H1 (cell line): ENCODE data around the gene MATK. TPM values are rescaled to one million over a fixed set of nuclear protein-coding genes. Genes with fewer than 3 reads are reported as not detected.

Experiments
- CTCF ChIA-PET: fragments of 300-600 bp; sonication (Branson Sonifier 250); formaldehyde crosslinking; loops from one replicate; lab custom pipeline; 2021; ENCODE audit not compliant: partially characterized antibody; lab: Charles Lee
- POLR2A ChIA-PET: fragments of 300-600 bp; sonication (Branson Sonifier 250); formaldehyde crosslinking; loops from one replicate; lab custom pipeline; 2021; ENCODE audit warnings: inconsistent platforms; ENCODE audit not compliant: partially characterized antibody; lab: Charles Lee
- DNase-seq, 2 experiments: peaks; one replicate each; pipeline versions ENCODE4 v3.0.0 to v3.0.0-alpha.2; 2010 to 2022; ENCODE audit warnings: low spot score in 2 of 2, low read depth in 1 of 2, mixed read lengths in 1 of 2
- FAIRE-seq: peaks from 2 replicates; lab custom pipeline; 2011; peaks lifted over from hg19 to GRCh38; lab: Jason Lieb, UNC
- H2AFZ ChIP-seq: 2 replicates; pipeline ENCODE4 v1.8.1; 2012; ENCODE audit warnings: low read length, inconsistent platforms
- H2AK5ac ChIP-seq: 2 replicates; pipeline ENCODE4 v1.6.1; 2013; ENCODE audit warnings: low read depth, low read length
- H2BK120ac ChIP-seq: replicated peaks from 2 replicates; pipeline ENCODE3; 2013; ENCODE audit warnings: low read depth, low read length, inconsistent platforms
- H2BK12ac ChIP-seq: 2 replicates; pipeline ENCODE4 v1.6.1; 2013; ENCODE audit warnings: low read depth, low read length
- H2BK15ac ChIP-seq: 2 replicates; pipeline ENCODE4 v1.6.1; 2013; ENCODE audit warnings: low read length
- H2BK20ac ChIP-seq: 2 replicates; pipeline ENCODE4 v1.6.1; 2013; ENCODE audit warnings: low read length
- H2BK5ac ChIP-seq: 2 replicates; pipeline ENCODE4 v1.6.1; 2013; ENCODE audit warnings: low read depth, low read length
- H3K14ac ChIP-seq: 2 replicates; pipeline ENCODE4 v1.6.1; 2013; ENCODE audit warnings: inconsistent platforms; ENCODE audit not compliant: insufficient read length
- H3K18ac ChIP-seq: 2 replicates; pipeline ENCODE4 v1.6.1; 2013; ENCODE audit warnings: low read length; ENCODE audit errors: extremely low read depth
- H3K23ac ChIP-seq: 2 replicates; pipeline ENCODE4 v1.6.1; 2013; ENCODE audit warnings: inconsistent platforms; ENCODE audit not compliant: insufficient read length
- H3K23me2 ChIP-seq: 2 replicates; pipeline ENCODE4 v1.6.1; 2013; ENCODE audit warnings: low read depth, low read length
- H3K27ac ChIP-seq: 2 replicates; pipeline ENCODE4 v1.6.1; 2011; ENCODE audit warnings: low read depth, low read length, inconsistent platforms
- H3K27me3 ChIP-seq, 4 experiments: replicated peaks in 1 of 4; 1 replicate in 1 of 4; 2 replicates in 3 of 4; pipeline versions ENCODE4 v1.6.1 to v1.8.1; 2011 to 2013; ENCODE audit warnings: low read length in 3 of 4, mild to moderate bottlenecking in 3 of 4, inconsistent platforms in 2 of 4, mixed read lengths in 2 of 4, moderate library complexity in 1 of 4; ENCODE audit not compliant: control insufficient read depth in 3 of 4, insufficient read depth in 3 of 4; ENCODE audit errors: extremely low read depth in 1 of 4
- H3K36me3 ChIP-seq, 4 experiments: 2 replicates each; pipeline versions ENCODE4 v1.6.1 to v1.8.1; 2011 to 2013; ENCODE audit warnings: mild to moderate bottlenecking in 4 of 4, low read length in 3 of 4, moderate library complexity in 2 of 4, control low read depth in 1 of 4, inconsistent platforms in 1 of 4; ENCODE audit not compliant: insufficient read depth in 4 of 4, control insufficient read depth in 2 of 4
- H3K4ac ChIP-seq: replicated peaks from 2 replicates; pipeline ENCODE3; 2013; ENCODE audit warnings: low read length, low read depth, mixed read lengths, inconsistent platforms; ENCODE audit not compliant: insufficient read length
- H3K4me1 ChIP-seq, 4 experiments: replicated peaks in 1 of 4; 1 replicate in 1 of 4; 2 replicates in 3 of 4; pipeline versions ENCODE4 v1.6.1 to v1.8.1; 2011 to 2013; ENCODE audit warnings: low read length in 3 of 4, inconsistent platforms in 2 of 4, mixed read lengths in 1 of 4; ENCODE audit not compliant: insufficient read depth in 4 of 4, control insufficient read depth in 3 of 4
- H3K4me2 ChIP-seq, 2 experiments: 2 replicates each; pipeline versions ENCODE4 v1.6.1 to v1.8.1; 2011 to 2013; ENCODE audit warnings: low read depth in 2 of 2, low read length in 2 of 2, control low read depth in 1 of 2, inconsistent platforms in 1 of 2, mild to moderate bottlenecking in 1 of 2; ENCODE audit not compliant: insufficient read depth in 1 of 2
- H3K4me3 ChIP-seq, 4 experiments: fragments of 200-600, 300-600 bp in 1 of 4; sonication (generic), shearing (Covaris generic), sonication (Bioruptor Twin) in 1 of 4; 2 replicates each; pipeline versions ENCODE4 v1.5.1 to v1.8.1; 2011 to 2016; ENCODE audit warnings: low read length in 4 of 4, low read depth in 3 of 4, control low read depth in 2 of 4, inconsistent platforms in 2 of 4, mild to moderate bottlenecking in 2 of 4, mixed read lengths in 1 of 4, moderate library complexity in 1 of 4; ENCODE audit not compliant: insufficient read depth in 2 of 4; ENCODE audit errors: extremely low read depth in 1 of 4
- H3K56ac ChIP-seq: replicated peaks from 2 replicates; pipeline ENCODE3; 2013; ENCODE audit warnings: low read depth, mild to moderate bottlenecking, mixed read lengths, low read length, inconsistent platforms; ENCODE audit not compliant: insufficient read length
- H3K79me1 ChIP-seq: 2 replicates; pipeline ENCODE4 v1.6.1; 2013; ENCODE audit warnings: low read depth, low read length, control low read depth
- H3K79me2 ChIP-seq, 2 experiments: 2 replicates each; pipeline versions ENCODE4 v1.6.1 to v1.8.1; 2012 to 2013; ENCODE audit warnings: low read length in 2 of 2, mild to moderate bottlenecking in 2 of 2, inconsistent platforms in 1 of 2; ENCODE audit not compliant: insufficient read depth in 2 of 2, control insufficient read depth in 1 of 2
- H3K9ac ChIP-seq, 4 experiments: replicated peaks in 1 of 4; 1 replicate in 1 of 4; 2 replicates in 3 of 4; pipeline versions ENCODE4 v1.6.1 to v1.8.1; 2011 to 2013; ENCODE audit warnings: low read depth in 3 of 4, low read length in 3 of 4, control low read depth in 2 of 4, mild to moderate bottlenecking in 2 of 4, moderate library complexity in 2 of 4, inconsistent platforms in 1 of 4; ENCODE audit errors: extremely low read depth in 1 of 4
- H3K9me3 ChIP-seq, 2 experiments: 2 replicates each; pipeline versions ENCODE4 v1.6.1 to v1.8.1; 2012 to 2013; ENCODE audit warnings: mild to moderate bottlenecking in 2 of 2, moderate library complexity in 2 of 2, control low read depth in 1 of 2, inconsistent platforms in 1 of 2, low read depth in 1 of 2, low read length in 1 of 2, mixed read lengths in 1 of 2; ENCODE audit not compliant: insufficient read depth in 2 of 2
- H4K20me1 ChIP-seq, 2 experiments: replicated peaks in 1 of 2; 2 replicates each; pipeline versions ENCODE3 to v1.8.1; 2011 to 2013; ENCODE audit warnings: inconsistent platforms in 2 of 2, low read length in 2 of 2, mild to moderate bottlenecking in 1 of 2; ENCODE audit not compliant: insufficient read depth in 2 of 2, control insufficient read depth in 1 of 2
- H4K5ac ChIP-seq: 2 replicates; pipeline ENCODE4 v1.6.1; 2013; ENCODE audit warnings: low read length, low read depth, mixed read lengths, inconsistent platforms; ENCODE audit not compliant: insufficient read length
- H4K8ac ChIP-seq: 2 replicates; pipeline ENCODE4 v1.8.0; 2013; ENCODE audit warnings: mild to moderate bottlenecking, moderate library complexity, low read length, inconsistent platforms; ENCODE audit not compliant: insufficient read depth; ENCODE audit errors: extremely low read depth
- H4K91ac ChIP-seq: replicated peaks from 2 replicates; pipeline ENCODE3; 2013; ENCODE audit warnings: low read length, mixed read lengths, inconsistent platforms; ENCODE audit not compliant: insufficient read length
- CEBPB ChIP-seq: IDR thresholded peaks from 2 replicates; pipeline ENCODE4 v1.6.1; 2012; ENCODE audit warnings: low read depth, low read length
- GABPA ChIP-seq: IDR thresholded peaks from 2 replicates; pipeline ENCODE4 v1.6.1; 2011; ENCODE audit warnings: mild to moderate bottlenecking, low read length, moderate library complexity, borderline replicate concordance; ENCODE audit not compliant: insufficient read depth
- SP2 ChIP-seq: IDR thresholded peaks from 2 replicates; pipeline ENCODE4 v1.6.1; 2012; ENCODE audit warnings: mild to moderate bottlenecking, low read length, inconsistent platforms
- YY1 ChIP-seq: IDR thresholded peaks from 2 replicates; pipeline ENCODE4 v1.6.1; 2011; ENCODE audit warnings: low read depth, mild to moderate bottlenecking, low read length
- WGBS, 2 experiments: shearing (Covaris generic) in 1 of 2; methylation state at CpG; one replicate each; pipeline versions ENCODE4 v1.1.6 to v1.1.7; 2013 to 2015; ENCODE audit warnings: low lambda C conversion rate in 2 of 2, mixed read lengths in 2 of 2, inconsistent platforms in 1 of 2, low coverage in 1 of 2, missing lambda C conversion rate in 1 of 2; ENCODE audit not compliant: insufficient replicate concordance in 2 of 2, insufficient coverage in 1 of 2, insufficient read length in 1 of 2; ENCODE audit errors: extremely low coverage in 1 of 2, missing lambda C conversion rate in 1 of 2; 5-methylcytosine and 5-hydroxymethylcytosine counted together
- polyA plus RNA-seq, 7 experiments: library from polyadenylated mRNA; depleted of rRNA in 3 of 7; stranded (reverse) in 5 of 7; unstranded in 2 of 7; fragments of >200 nt in 5 of 7; fragments of 200-250 nt in 2 of 7; gene quantifications; 1 replicate in 5 of 7; 2 replicates in 1 of 7; 4 replicates in 1 of 7; pipeline versions ENCODE4 v1.2.1 to v1.2.3, GENCODE V29; 2011 to 2013; ENCODE audit warnings: missing spikeins in 2 of 7, mixed read lengths in 2 of 7
- total RNA-seq: library from RNA; stranded (reverse); fragmentation: NEBNext Ultra II Directional; extraction: Animal tissue kit (Norgen Biotek cat#: 25700); gene quantifications from 2 replicates; pipeline ENCODE4 v1.2.1, GENCODE V29; 2021

MATK gene
- total and polyA plus RNA-seq, 2 of the 8 experiments (the other 6 are each of a cell fraction or from before 2014, with no cell fraction given) = 20.5 to 21.4 TPM

- no peak overlapping the region for H3K4me3 ChIP-seq
- H3K27ac ChIP-seq = no peak overlapping the region
- no peak overlapping the region for H3K18ac ChIP-seq
- H3K4ac ChIP-seq = no peak overlapping the region
- no peak overlapping the region for H2BK15ac ChIP-seq
- H3K9ac ChIP-seq = no peak overlapping the region
- no peak overlapping the region for H4K8ac ChIP-seq
- H3K27me3 ChIP-seq = no peaks in the 10 kb centered on the region
- ChIA-PET CTCF (interaction anchor here (0.6 to 2.7 kb wide), 2 partner anchors 11 to 177 kb away, joined by 3 to 19 read pairs; no protein-coding TSS in a partner anchor), POLR2A (no interaction called here)
- H3K23me2 ChIP-seq = peaks cover 3% of the 10 kb centered on the region; the same call in 1 of the 2 replicates
- H3K79me2 ChIP-seq = no peaks in the 10 kb centered on the region
- H3K4me1 ChIP-seq = no peaks in the 10 kb centered on the region; a peak in 1 of 7 replicates
- no peak overlapping the region for H3K56ac ChIP-seq
- WGBS, 2 experiments = 86% methylated on average over 33 of the region's 38 CpGs; no CpG with 5 or more reads in 1 of the 2 experiments
- no peak overlapping the region for H4K5ac ChIP-seq
- no peaks in the 10 kb centered on the region for H3K79me1 ChIP-seq
- H3K9me3 ChIP-seq = peaks cover 0 to 4% of the 10 kb centered on the region in 2 experiments; a peak in 1 of 4 replicates
- H2BK5ac ChIP-seq = no peak overlapping the region
- H4K91ac ChIP-seq = no peak overlapping the region
- DNase-seq (no peak), FAIRE-seq (no peak)
- H3K36me3 ChIP-seq = peaks cover 0 to 3% (median 0%) of the 10 kb centered on the region in 4 experiments; a peak in 1 of 8 replicates
- H2AK5ac ChIP-seq = no peak overlapping the region
- H4K20me1 ChIP-seq = peaks cover 0 to 9% of the 10 kb centered on the region in 2 experiments
- H2BK120ac ChIP-seq = no peak overlapping the region
- no peak overlapping the region for H3K23ac ChIP-seq
- no peak overlapping the region for H2BK12ac ChIP-seq
- H2BK20ac ChIP-seq = no peak overlapping the region
- H3K4me2 ChIP-seq = no peak overlapping the region
- H2AFZ ChIP-seq = no peak overlapping the region
- H3K14ac ChIP-seq = no peak overlapping the region
- TF ChIP-seq GABPA = no peak
- TF ChIP-seq SP2 = no peak
- TF ChIP-seq CEBPB = no peak
- no peak for TF ChIP-seq YY1
Measured at GRCh38 chr19:3810708-3811355, 24.7 kb upstream of the MATK start.
